ENCODE measurements around the gene EIF2B2.

Gene EIF2B2

DNA sequence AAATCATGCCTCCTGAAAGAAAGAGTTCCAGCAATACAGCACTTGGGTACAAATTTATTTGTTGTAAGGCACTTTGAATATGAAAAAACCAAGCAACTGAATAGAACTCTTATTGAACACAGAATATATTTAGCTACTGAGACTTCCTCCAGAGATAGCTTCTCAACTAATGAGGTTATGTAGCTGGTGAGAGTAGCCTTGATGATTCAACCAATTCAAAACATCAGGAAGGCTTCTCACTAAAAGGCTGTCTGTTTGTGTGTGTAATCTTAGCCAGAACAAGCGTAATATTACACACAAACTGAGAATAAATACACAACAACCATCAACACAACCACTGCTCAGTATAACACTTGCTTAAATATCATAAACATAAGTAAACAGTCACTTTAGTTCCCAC, 20.4 kb downstream of the EIF2B2 start:
- H3K4ac ChIP-seq (ENCODE audit: low read depth, low read length): no peak overlapping the region
- H3K27ac ChIP-seq (ENCODE audit: low read depth, low read length): no peak overlapping the region
- H3K4me3 ChIP-seq (ENCODE audit: low read depth, low read length): no peak overlapping the region
- H2AK5ac ChIP-seq (ENCODE audit: low read length): no peak overlapping the region
- no peak for DNase-seq
- H3K4me1 ChIP-seq (ENCODE audit: control insufficient read depth in 1 of 2, insufficient read depth in 2 of 2, low read length in 2 of 2): peaks cover 2% of the 10 kb centered on the region in 2 experiments
- no peak overlapping the region for H2BK5ac ChIP-seq (ENCODE audit: low read depth, low read length, poor library complexity)
- no peak overlapping the region for H3K18ac ChIP-seq (ENCODE audit: low read length)
- no peak overlapping the region for H4K8ac ChIP-seq (ENCODE audit: low read depth, low read length)
- no peak overlapping the region for H3K23ac ChIP-seq (ENCODE audit: low read length)
- peaks cover 2 to 12% of the 10 kb centered on the region in 2 experiments for H3K36me3 ChIP-seq (ENCODE audit: control insufficient read depth in 1 of 2, insufficient read depth in 2 of 2, low read length in 2 of 2)
- no peaks in the 10 kb centered on the region for H3K27me3 ChIP-seq (ENCODE audit: insufficient read depth, low read length)
- H3K79me1 ChIP-seq (ENCODE audit: low read length): no peaks in the 10 kb centered on the region
- no peak overlapping the region for H3K4me2 ChIP-seq (ENCODE audit: low read length)
- no peak overlapping the region for H2AFZ ChIP-seq (ENCODE audit: insufficient read depth, low read length, poor library complexity)
- H3K14ac ChIP-seq (ENCODE audit: low read length): no peak overlapping the region
- H3K9me3 ChIP-seq (ENCODE audit: insufficient read depth, low read depth, low read length): no peaks in the 10 kb centered on the region
- H4K12ac ChIP-seq (ENCODE audit: low read depth, low read length): no peak overlapping the region
- H3K9ac ChIP-seq (ENCODE audit: low read length): no peak overlapping the region
- WGBS (ENCODE audit: extremely low coverage, insufficient coverage, insufficient read length): no CpG with 5 or more reads among the region's 1 CpG
- no peak overlapping the region for H2BK120ac ChIP-seq (ENCODE audit: insufficient read depth, low read length, poor library complexity)
- no peak overlapping the region for H4K91ac ChIP-seq (ENCODE audit: low read depth, low read length)
- H3K79me2 ChIP-seq (ENCODE audit: control insufficient read depth, insufficient read depth, low read length, poor library complexity): no peaks in the 10 kb centered on the region
- no peak overlapping the region for H2BK12ac ChIP-seq (ENCODE audit: low read length)

DNA sequence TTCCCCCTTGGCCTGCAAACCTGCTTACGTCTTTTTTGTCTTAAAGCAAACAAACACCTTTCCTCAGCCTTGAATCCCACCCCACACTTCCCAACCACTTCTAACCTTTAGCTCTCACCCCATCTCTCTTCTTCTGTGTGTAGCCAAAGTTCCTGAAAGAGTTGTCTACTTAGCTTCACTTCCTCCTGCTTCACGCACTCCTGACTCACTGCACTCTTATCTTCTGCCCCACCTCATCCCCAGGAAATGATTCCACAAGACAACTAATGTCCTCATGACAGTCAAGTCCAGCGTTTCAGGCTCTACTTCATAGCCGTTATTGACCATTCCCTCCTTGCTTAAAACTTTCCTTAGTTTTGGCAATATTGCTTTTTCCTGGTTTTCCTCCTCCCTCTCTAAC, 22.4 kb downstream of the EIF2B2 start:
- H3K18ac ChIP-seq (ENCODE audit: low read length): no peak overlapping the region
- H3K4me1 ChIP-seq (ENCODE audit: control insufficient read depth in 1 of 2, insufficient read depth in 2 of 2, low read length in 2 of 2): no peaks in the 10 kb centered on the region
- WGBS (ENCODE audit: extremely low coverage, insufficient coverage, insufficient read length): no CpG with 5 or more reads among the region's 4 CpGs
- no peak overlapping the region for H2BK5ac ChIP-seq (ENCODE audit: low read depth, low read length, poor library complexity)
- no peak overlapping the region for H2BK12ac ChIP-seq (ENCODE audit: low read length)
- no peaks in the 10 kb centered on the region for H3K27me3 ChIP-seq (ENCODE audit: insufficient read depth, low read length)
- H4K91ac ChIP-seq (ENCODE audit: low read depth, low read length): no peak overlapping the region
- H3K9ac ChIP-seq (ENCODE audit: low read length): no peak overlapping the region
- no peak overlapping the region for H3K4me3 ChIP-seq (ENCODE audit: low read depth, low read length)
- peak overlapping the region; percentile 7 for H3K27ac ChIP-seq (ENCODE audit: low read depth, low read length)
- H3K79me1 ChIP-seq (ENCODE audit: low read length): no peaks in the 10 kb centered on the region
- DNase-seq: peak in 1 of 2 donors; percentile 43
- no peak overlapping the region for H2AFZ ChIP-seq (ENCODE audit: insufficient read depth, low read length, poor library complexity)
- H4K8ac ChIP-seq (ENCODE audit: low read depth, low read length): no peak overlapping the region
- peaks cover 5 to 16% of the 10 kb centered on the region in 2 experiments for H3K36me3 ChIP-seq (ENCODE audit: control insufficient read depth in 1 of 2, insufficient read depth in 2 of 2, low read length in 2 of 2)
- H3K79me2 ChIP-seq (ENCODE audit: control insufficient read depth, insufficient read depth, low read length, poor library complexity): no peaks in the 10 kb centered on the region
- no peak overlapping the region for H3K23ac ChIP-seq (ENCODE audit: low read length)
- H2BK120ac ChIP-seq (ENCODE audit: insufficient read depth, low read length, poor library complexity): no peak overlapping the region
- H3K4me2 ChIP-seq (ENCODE audit: low read length): no peak overlapping the region
- no peak overlapping the region for H2AK5ac ChIP-seq (ENCODE audit: low read length)
- H4K12ac ChIP-seq (ENCODE audit: low read depth, low read length): no peak overlapping the region
- no peaks in the 10 kb centered on the region for H3K9me3 ChIP-seq (ENCODE audit: insufficient read depth, low read depth, low read length)
- no peak overlapping the region for H3K14ac ChIP-seq (ENCODE audit: low read length)
- H3K4ac ChIP-seq (ENCODE audit: low read depth, low read length): no peak overlapping the region

DNA sequence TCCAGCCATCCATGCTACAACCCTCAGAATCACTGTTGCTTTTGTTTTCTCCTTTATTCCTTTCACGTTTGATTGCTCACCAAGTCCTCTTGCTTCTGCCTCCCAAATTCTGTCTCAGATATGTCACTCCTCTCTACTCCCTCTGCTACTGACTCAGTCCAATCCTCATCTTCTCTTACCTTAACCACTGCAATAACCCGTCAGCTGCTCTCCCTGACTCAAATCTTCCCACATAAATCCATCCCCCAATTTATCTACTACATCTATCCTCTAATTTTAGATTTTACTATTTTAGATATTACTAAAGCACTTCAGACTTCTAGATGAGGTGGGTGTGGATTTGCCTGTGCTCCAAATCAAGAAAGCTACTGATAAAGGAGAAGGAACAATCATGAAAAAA, 23.2 kb downstream of the EIF2B2 start:
- no peak overlapping the region for H3K18ac ChIP-seq (ENCODE audit: low read length)
- no peak overlapping the region for H2BK5ac ChIP-seq (ENCODE audit: low read depth, low read length, poor library complexity)
- no peak overlapping the region for H3K9ac ChIP-seq (ENCODE audit: low read length)
- no peak overlapping the region for H4K12ac ChIP-seq (ENCODE audit: low read depth, low read length)
- H3K36me3 ChIP-seq (ENCODE audit: control insufficient read depth in 1 of 2, insufficient read depth in 2 of 2, low read length in 2 of 2): peaks cover 5 to 16% of the 10 kb centered on the region in 2 experiments
- H3K4me1 ChIP-seq (ENCODE audit: control insufficient read depth in 1 of 2, insufficient read depth in 2 of 2, low read length in 2 of 2): no peaks in the 10 kb centered on the region
- no peaks in the 10 kb centered on the region for H3K27me3 ChIP-seq (ENCODE audit: insufficient read depth, low read length)
- no peak overlapping the region for H3K4me2 ChIP-seq (ENCODE audit: low read length)
- DNase-seq: no peak
- H3K79me1 ChIP-seq (ENCODE audit: low read length): no peaks in the 10 kb centered on the region
- no peaks in the 10 kb centered on the region for H3K79me2 ChIP-seq (ENCODE audit: control insufficient read depth, insufficient read depth, low read length, poor library complexity)
- H3K4ac ChIP-seq (ENCODE audit: low read depth, low read length): no peak overlapping the region
- no peak overlapping the region for H2AFZ ChIP-seq (ENCODE audit: insufficient read depth, low read length, poor library complexity)
- WGBS (ENCODE audit: extremely low coverage, insufficient coverage, insufficient read length): 100% methylated on average over 1 of the region's 2 CpGs
- H3K27ac ChIP-seq (ENCODE audit: low read depth, low read length): no peak overlapping the region
- H3K14ac ChIP-seq (ENCODE audit: low read length): no peak overlapping the region
- peak overlapping the region; percentile 15 for H2BK12ac ChIP-seq (ENCODE audit: low read length)
- H3K9me3 ChIP-seq (ENCODE audit: insufficient read depth, low read depth, low read length): no peaks in the 10 kb centered on the region
- no peak overlapping the region for H4K8ac ChIP-seq (ENCODE audit: low read depth, low read length)
- no peak overlapping the region for H4K91ac ChIP-seq (ENCODE audit: low read depth, low read length)
- H3K23ac ChIP-seq (ENCODE audit: low read length): no peak overlapping the region
- H2BK120ac ChIP-seq (ENCODE audit: insufficient read depth, low read length, poor library complexity): no peak overlapping the region
- H2AK5ac ChIP-seq (ENCODE audit: low read length): no peak overlapping the region
- no peak overlapping the region for H3K4me3 ChIP-seq (ENCODE audit: low read depth, low read length)

DNA sequence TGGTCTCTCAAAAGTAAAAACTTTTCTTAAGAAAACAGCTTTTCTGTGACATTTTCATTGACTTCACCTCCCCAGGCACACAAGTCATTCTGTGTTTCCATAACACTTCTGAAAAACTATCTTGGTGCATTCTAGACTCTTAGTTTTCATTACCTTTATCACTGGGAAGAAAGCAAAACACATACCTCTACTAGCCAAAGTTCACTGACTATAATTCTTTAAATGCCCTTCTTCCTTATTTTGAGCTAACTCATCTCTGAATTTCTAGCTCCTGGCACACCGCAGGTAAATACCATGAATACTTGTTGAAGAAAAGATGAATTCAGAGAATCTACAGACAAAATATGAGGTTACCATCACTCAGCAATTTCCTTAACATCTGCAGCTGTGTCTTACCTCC, 27.4 kb downstream of the EIF2B2 start:
- H3K18ac ChIP-seq (ENCODE audit: low read length): no peak overlapping the region
- no peak overlapping the region for H3K4ac ChIP-seq (ENCODE audit: low read depth, low read length)
- no peak overlapping the region for H4K8ac ChIP-seq (ENCODE audit: low read depth, low read length)
- H2BK12ac ChIP-seq (ENCODE audit: low read length): no peak overlapping the region
- H2AK5ac ChIP-seq (ENCODE audit: low read length): no peak overlapping the region
- WGBS (ENCODE audit: extremely low coverage, insufficient coverage, insufficient read length): no CpG with 5 or more reads among the region's 1 CpG
- H3K4me1 ChIP-seq (ENCODE audit: control insufficient read depth in 1 of 2, insufficient read depth in 2 of 2, low read length in 2 of 2): no peaks in the 10 kb centered on the region
- no peak overlapping the region for H3K14ac ChIP-seq (ENCODE audit: low read length)
- no peaks in the 10 kb centered on the region for H3K9me3 ChIP-seq (ENCODE audit: insufficient read depth, low read depth, low read length)
- H3K27ac ChIP-seq (ENCODE audit: low read depth, low read length): no peak overlapping the region
- no peak overlapping the region for H3K23ac ChIP-seq (ENCODE audit: low read length)
- no peaks in the 10 kb centered on the region for H3K27me3 ChIP-seq (ENCODE audit: insufficient read depth, low read length)
- no peak overlapping the region for H2AFZ ChIP-seq (ENCODE audit: insufficient read depth, low read length, poor library complexity)
- DNase-seq: peak; percentile 36 to 83
- H3K4me3 ChIP-seq (ENCODE audit: low read depth, low read length): no peak overlapping the region
- no peak overlapping the region for H2BK120ac ChIP-seq (ENCODE audit: insufficient read depth, low read length, poor library complexity)
- H3K79me2 ChIP-seq (ENCODE audit: control insufficient read depth, insufficient read depth, low read length, poor library complexity): no peaks in the 10 kb centered on the region
- H3K4me2 ChIP-seq (ENCODE audit: low read length): no peak overlapping the region
- no peak overlapping the region for H3K9ac ChIP-seq (ENCODE audit: low read length)
- H3K36me3 ChIP-seq (ENCODE audit: control insufficient read depth in 1 of 2, insufficient read depth in 2 of 2, low read length in 2 of 2): peaks cover 9 to 15% of the 10 kb centered on the region in 2 experiments
- H2BK5ac ChIP-seq (ENCODE audit: low read depth, low read length, poor library complexity): no peak overlapping the region
- no peak overlapping the region for H4K91ac ChIP-seq (ENCODE audit: low read depth, low read length)
- no peaks in the 10 kb centered on the region for H3K79me1 ChIP-seq (ENCODE audit: low read length)
- H4K12ac ChIP-seq (ENCODE audit: low read depth, low read length): no peak overlapping the region

Data from trophoblast cell (in vitro differentiated cells and primary cell).